ENCODE data around the gene CTCF.

The CTCF gene

DNA sequence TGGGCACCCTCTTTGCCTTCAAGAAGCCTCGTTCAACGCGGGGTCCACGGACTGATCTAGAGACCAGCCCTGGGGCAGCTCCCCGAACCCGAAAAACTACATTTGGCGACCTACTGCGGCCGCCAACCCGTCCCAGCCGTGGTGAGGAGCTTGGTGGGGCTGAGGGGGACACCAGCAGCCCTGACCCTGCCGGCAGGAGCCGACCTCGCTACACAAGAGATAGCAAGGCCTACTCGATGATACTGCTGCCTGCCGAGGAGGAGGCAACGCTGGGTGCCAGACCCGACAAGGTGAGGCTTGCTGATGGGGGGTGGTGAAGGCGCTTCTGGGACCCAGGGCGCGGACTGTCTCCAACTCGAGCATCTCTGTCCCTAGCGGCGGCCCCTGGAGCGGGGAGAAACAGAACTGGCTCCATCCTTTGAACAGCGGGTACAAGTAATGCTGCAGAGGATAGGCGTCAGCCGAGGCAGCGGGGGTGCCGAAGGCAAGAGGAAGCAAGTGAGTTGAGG is 92.1 kb downstream of the CTCF start:
- Histone ChIP-seq H3K27me3 (no peaks in the 10 kb centered on the region), H3K4me3 (ENCODE audit: low read depth in 1 of 2, low read length in 1 of 2) (no peak overlapping the region), H3K36me3 (peaks cover 17% of the 10 kb centered on the region), H3K4me1 (ENCODE audit: control insufficient read depth in 1 of 2, insufficient read depth in 1 of 2, low read depth in 1 of 2, low read length in 1 of 2) (peaks cover 10% of the 10 kb centered on the region in 2 experiments), H3K9me3 (no peaks in the 10 kb centered on the region), H3K27ac (no peak overlapping the region)
- TF ChIP-seq, protein P1, sequence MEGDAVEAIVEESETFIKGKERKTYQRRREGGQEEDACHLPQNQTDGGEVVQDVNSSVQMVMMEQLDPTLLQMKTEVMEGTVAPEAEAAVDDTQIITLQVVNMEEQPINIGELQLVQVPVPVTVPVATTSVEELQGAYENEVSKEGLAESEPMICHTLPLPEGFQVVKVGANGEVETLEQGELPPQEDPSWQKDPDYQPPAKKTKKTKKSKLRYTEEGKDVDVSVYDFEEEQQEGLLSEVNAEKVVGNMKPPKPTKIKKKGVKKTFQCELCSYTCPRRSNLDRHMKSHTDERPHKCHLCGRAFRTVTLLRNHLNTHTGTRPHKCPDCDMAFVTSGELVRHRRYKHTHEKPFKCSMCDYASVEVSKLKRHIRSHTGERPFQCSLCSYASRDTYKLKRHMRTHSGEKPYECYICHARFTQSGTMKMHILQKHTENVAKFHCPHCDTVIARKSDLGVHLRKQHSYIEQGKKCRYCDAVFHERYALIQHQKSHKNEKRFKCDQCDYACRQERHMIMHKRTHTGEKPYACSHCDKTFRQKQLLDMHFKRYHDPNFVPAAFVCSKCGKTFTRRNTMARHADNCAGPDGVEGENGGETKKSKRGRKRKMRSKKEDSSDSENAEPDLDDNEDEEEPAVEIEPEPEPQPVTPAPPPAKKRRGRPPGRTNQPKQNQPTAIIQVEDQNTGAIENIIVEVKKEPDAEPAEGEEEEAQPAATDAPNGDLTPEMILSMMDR (IDR thresholded peaks at IDR 0.05) = no peak

DNA sequence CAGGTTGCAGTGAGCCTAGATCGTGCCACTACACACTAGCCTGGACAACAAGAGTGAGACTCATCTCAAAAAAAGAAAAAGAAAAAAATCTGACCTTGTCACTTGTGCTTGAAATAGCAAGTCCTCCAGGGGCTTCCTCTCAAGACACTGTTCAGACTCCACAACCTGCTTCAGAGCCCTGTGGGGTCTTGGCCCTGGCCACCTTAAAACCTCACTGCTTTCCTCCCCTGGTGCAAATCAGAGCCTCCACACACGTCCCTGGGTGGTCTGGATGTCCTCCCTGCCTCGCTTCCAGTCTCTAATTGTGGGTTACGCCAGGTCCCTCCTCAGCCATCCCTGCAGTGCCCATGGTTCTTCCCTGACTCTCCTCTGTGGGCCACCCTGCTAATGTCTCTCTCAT is 93.0 kb downstream of the CTCF start:
- Histone ChIP-seq H3K36me3 (peaks cover 17% of the 10 kb centered on the region), H3K9me3 (no peaks in the 10 kb centered on the region), H3K4me3 (ENCODE audit: low read depth in 1 of 2, low read length in 1 of 2) (no peak overlapping the region), H3K27me3 (no peaks in the 10 kb centered on the region), H3K4me1 (ENCODE audit: control insufficient read depth in 1 of 2, insufficient read depth in 1 of 2, low read depth in 1 of 2, low read length in 1 of 2) (peaks cover 14 to 15% of the 10 kb centered on the region in 2 experiments), H3K27ac (no peak overlapping the region)
- TF ChIP-seq, protein P1 (IDR thresholded peaks at IDR 0.05) = no peak

DNA sequence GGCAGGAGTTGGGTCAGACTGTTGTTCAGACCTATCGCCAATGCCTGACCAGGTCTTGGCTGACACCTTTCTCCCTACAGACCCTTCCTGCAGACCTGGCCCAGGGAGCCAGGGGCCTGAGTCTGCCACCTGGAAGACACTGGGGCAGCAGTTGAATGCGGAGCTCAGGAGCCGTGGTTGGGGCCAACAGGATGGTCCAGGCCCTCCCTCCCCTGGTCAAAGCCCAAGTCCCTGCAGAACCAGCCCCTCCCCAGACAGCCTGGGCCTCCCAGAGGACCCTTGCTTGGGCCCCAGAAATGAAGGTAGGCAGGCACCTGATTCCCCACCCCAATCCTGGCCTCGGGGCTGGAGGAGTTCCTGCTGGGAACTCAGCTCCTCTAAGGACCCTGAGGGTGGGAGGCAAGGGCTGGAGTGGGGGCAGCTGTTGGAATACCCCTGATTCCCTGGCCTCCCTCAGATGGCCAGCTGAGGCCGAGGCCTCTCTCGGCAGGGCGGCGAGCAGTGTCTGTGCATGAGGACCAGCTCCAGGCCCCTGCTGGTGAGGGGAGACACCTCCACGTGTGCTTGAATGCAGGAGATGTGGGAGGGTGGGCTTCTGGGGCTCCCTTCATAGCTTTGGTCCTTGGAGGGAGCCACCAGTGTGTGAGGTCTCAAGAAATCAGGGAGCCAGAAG is 94.2 kb downstream of the CTCF start:
- Histone ChIP-seq H3K4me1 (ENCODE audit: control insufficient read depth in 1 of 2, insufficient read depth in 1 of 2, low read depth in 1 of 2, low read length in 1 of 2) (peaks cover 20 to 24% of the 10 kb centered on the region in 2 experiments), H3K9me3 (no peaks in the 10 kb centered on the region), H3K36me3 (peaks cover 17% of the 10 kb centered on the region), H3K4me3 (ENCODE audit: low read depth in 1 of 2, low read length in 1 of 2) (no peak overlapping the region), H3K27me3 (peaks cover 3% of the 10 kb centered on the region), H3K27ac (no peak overlapping the region)
- TF ChIP-seq, protein P1 (IDR thresholded peaks at IDR 0.05) = no peak

DNA sequence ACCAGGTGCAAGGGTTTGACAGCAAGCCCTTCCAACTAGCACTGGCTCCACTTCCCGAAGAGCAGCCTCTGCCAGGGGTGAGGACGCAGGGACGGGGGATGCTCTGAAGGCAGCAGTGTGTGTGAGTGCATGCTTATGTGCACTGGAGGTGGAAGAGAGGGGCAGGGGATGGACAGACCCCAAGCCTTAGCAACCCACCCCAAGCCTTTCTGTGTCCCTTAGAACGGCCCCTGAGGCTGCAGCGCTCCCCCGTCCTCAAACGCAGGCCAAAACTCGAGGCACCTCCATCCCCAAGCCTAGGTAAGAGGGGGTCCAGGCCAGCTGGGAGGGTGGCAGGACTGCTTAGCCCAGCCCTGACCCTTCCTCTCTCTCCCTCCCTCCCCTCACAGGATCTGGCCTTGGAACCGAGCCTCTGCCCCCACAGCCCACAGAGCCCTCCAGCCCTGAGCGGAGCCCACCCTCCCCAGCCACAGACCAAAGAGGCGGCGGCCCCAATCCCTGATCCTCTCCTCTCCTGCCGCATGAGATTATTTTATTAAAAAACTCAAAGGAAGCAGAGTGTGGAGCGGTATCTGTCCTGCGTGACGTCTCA is 94.8 kb downstream of the CTCF start:
- H3K27ac ChIP-seq = no peak overlapping the region
- H3K9me3 ChIP-seq = no peaks in the 10 kb centered on the region
- H3K36me3 ChIP-seq = peaks cover 20% of the 10 kb centered on the region
- TF ChIP-seq, protein P1 (IDR thresholded peaks at IDR 0.05) = no peak
- H3K4me1 ChIP-seq (ENCODE audit: control insufficient read depth in 1 of 2, insufficient read depth in 1 of 2, low read depth in 1 of 2, low read length in 1 of 2) = peaks cover 22 to 27% of the 10 kb centered on the region in 2 experiments
- peaks cover 8% of the 10 kb centered on the region for H3K27me3 ChIP-seq
- no peak overlapping the region for H3K4me3 ChIP-seq (ENCODE audit: low read depth in 1 of 2, low read length in 1 of 2)

DNA sequence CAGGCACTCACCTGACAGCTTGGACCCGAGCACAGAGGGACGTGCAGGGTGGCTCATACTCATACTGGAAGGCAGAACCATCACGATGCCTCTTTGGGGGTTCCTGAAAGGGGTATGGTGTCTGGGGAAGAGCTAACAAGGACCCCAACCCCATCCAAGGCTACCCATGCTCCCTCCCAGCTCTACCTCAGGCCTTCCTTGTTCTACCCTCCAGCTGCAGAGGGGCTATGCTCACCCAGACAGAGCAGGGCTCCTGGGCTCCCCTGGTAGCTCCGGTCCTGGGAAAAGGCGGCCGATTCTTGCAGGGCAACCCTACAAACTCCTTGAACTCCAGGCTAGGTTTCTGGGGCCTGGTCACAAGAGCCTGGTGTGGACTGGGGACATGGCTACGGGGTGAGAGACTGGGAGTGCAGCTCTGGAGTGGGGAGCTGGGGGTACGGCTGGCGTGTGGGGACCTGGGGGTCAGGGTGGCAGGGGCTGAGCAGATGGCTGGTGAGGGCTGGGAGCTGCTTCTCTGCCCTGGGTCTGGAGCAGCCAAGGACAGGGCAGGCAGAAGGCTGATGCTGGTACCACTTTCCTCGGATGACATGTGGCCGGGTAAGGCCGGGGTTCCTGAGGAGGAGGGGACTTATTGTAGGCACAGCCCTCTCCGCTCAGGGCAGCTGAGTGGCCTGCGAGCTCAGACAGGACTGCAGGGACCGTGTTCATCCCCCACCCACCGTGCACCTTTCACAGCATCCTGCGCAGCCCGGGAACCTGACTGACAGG is 95.6 kb downstream of the CTCF start:
- H3K4me3 ChIP-seq (ENCODE audit: low read depth in 1 of 2, low read length in 1 of 2) = no peak overlapping the region
- peaks cover 23% of the 10 kb centered on the region for H3K36me3 ChIP-seq
- peaks cover 8% of the 10 kb centered on the region for H3K27me3 ChIP-seq
- H3K4me1 ChIP-seq (ENCODE audit: control insufficient read depth in 1 of 2, insufficient read depth in 1 of 2, low read depth in 1 of 2, low read length in 1 of 2) = peaks cover 22 to 27% of the 10 kb centered on the region in 2 experiments
- no peak overlapping the region for H3K27ac ChIP-seq
- no peaks in the 10 kb centered on the region for H3K9me3 ChIP-seq
- TF ChIP-seq, protein P1 (IDR thresholded peaks at IDR 0.05) = no peak

All from neutrophil (primary cell).